GM10266 (cell line): ENCODE data around the gene DSCAML1.

Experiments
- DNase-seq: peaks from one replicate; pipeline ENCODE4 v3.0.0; 2012; ENCODE audit errors: extremely low spot score
- TF ChIP-seq, protein P1 (sequence below): IDR thresholded peaks from 2 replicates; pipeline ENCODE4 v1.5.1; 2012; ENCODE audit warnings: mild to moderate bottlenecking, low read depth; ENCODE audit not compliant: control insufficient read depth, insufficient read depth; ENCODE audit errors: missing control alignments

Gene DSCAML1

DNA sequence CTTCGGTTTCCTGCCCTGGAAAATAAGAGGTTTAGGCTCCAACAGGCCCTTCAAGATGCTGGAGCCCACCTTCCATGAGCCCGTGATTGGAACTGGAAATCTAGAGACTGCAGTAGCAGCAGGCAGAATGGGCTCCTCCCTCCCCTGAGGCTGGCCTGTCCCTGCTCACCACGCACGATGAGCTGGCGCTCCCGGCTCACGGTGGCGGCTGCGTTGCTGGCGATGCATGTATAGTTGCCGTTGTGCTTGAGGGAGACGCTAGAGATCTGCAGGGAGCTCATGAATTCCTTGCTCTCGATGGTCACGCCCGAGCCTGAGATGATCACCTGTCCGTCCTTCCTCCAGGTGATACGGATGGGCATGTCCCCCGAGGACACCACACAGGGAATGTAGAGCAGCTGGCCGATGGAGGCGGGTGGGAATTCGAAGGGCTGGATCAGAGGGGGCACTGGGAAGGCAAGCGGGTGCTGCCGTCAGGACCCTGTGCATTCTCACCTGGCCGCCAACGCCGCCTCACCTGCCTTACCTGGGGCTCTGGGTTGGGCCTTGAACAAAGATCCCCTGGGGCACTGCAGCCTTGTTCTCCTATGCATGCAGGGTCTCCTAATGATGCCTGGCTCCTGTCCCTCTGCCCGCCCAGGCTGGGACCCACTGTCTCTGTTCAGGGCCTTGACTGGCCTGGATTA, 291.6 kb downstream of the DSCAML1 start:
- DNase-seq = no peak
- TF ChIP-seq, protein P1, sequence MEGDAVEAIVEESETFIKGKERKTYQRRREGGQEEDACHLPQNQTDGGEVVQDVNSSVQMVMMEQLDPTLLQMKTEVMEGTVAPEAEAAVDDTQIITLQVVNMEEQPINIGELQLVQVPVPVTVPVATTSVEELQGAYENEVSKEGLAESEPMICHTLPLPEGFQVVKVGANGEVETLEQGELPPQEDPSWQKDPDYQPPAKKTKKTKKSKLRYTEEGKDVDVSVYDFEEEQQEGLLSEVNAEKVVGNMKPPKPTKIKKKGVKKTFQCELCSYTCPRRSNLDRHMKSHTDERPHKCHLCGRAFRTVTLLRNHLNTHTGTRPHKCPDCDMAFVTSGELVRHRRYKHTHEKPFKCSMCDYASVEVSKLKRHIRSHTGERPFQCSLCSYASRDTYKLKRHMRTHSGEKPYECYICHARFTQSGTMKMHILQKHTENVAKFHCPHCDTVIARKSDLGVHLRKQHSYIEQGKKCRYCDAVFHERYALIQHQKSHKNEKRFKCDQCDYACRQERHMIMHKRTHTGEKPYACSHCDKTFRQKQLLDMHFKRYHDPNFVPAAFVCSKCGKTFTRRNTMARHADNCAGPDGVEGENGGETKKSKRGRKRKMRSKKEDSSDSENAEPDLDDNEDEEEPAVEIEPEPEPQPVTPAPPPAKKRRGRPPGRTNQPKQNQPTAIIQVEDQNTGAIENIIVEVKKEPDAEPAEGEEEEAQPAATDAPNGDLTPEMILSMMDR = no peak

DNA sequence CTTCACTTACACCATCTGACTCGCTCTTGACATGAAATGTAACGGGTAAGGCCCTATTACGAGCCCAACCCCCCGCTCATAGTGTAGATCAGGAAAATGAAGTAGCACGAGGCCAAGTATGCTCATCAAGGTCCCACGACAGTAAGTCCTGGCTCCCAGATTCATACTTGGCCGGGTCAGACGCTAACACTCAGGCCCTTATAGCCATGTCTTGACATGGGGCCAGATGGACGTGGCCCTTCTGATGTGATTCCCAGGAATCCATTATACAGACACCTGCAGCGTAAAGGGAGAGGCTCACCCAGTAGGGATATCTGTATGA, 294.3 kb downstream of the DSCAML1 start:
- TF ChIP-seq, protein P1 = no peak
- no peak for DNase-seq

DNA sequence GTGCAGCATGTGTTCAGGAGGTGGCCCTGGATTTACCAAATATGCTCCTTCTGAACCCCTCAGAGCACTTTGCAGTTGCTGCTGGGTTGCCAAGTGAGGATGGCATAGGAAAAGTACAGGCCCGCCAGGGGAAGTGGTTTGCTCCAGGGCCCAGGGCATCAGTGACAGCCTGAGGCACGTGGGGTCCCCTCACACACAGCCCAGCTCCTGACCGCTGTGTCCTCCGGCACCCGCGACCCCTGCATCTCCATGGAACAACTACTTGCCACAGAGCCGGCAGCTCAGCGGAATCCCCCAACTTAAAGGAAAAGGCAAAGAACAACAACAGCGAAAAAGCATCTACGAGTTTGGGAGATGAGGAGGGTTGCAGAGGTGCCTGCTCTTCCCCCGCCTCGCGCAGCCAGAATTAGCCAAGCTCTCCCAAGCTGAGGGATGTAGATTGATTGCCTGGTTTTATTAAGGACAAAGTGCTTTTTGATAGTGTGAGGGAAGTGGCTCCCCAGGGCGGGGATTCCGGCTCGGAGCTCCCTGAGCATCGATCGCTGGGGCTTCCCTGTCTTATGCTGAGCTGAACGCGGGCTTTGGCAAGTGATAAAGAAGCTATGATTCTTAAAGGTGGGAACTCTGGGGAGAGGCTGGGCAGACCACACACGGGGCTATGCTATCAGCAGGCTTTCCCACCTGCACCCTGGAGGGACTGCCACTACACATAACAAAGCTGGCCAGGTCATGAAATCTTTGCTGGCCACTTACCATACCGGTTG, 294.8 kb downstream of the DSCAML1 start:
- TF ChIP-seq, protein P1 = no peak
- DNase-seq = no peak

- DNase-seq = no peak
- TF ChIP-seq, protein P1 = no peak
Observed at GRCh38 chr11:117501237-117501898, 295.6 kb downstream of the DSCAML1 start.

GRCh38 chr11:117498791-117499190, 298.2 kb downstream of the DSCAML1 start:
- TF ChIP-seq, protein P1 = no peak
- DNase-seq = no peak

DNA sequence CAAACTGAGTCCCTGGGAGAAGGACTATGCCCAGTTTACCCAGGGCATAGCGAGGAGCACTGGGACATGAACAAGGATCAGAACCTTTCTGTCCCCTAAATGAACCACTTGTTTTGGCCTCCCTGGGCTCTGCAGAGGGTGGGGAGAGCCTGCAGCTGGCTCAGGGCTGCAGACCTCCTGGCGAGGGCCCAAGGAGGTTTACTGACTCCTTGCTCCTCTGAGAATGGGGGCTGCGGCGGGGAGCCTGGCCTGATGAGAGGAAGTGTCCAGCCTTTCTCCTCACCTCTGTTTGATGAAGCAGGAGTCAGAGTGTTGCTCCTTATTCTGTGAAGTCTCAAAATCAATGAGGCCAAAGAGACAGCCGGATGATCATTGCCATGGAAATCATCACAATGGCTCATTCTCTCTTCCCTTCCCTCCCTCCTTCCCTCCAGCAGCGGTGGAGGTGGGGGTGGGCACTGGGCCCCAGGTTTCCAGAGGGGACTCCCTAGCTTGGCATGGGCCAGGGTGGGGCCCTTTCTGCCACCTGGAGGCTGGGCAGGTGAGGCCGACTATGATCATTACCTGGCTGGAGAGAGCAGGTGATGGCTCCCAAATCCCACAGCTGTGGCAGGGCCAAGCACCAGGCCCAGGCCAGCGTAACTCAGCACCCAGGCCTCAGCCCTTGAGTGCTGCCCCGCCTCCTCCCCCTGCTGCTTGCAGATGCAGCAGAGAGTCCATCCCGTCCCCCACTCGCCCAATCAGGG, 299.6 kb downstream of the DSCAML1 start:
- TF ChIP-seq, protein P1 = no peak
- no peak for DNase-seq

- TF ChIP-seq, protein P1 = no peak
- no peak for DNase-seq
Observed at GRCh38 chr11:117495357-117495756, 301.7 kb downstream of the DSCAML1 start.
